H4 (cell line): ENCODE data around the gene SLC26A9. TPM values are rescaled to one million over a fixed set of nuclear protein-coding genes. Genes with fewer than 3 reads are reported as not detected.

Source experiments
- DNase-seq: peaks from one replicate; pipeline ENCODE4 v3.0.0-alpha.2; 2015; ENCODE audit warnings: low spot score
- total RNA-seq: library from RNA; depleted of rRNA; stranded (reverse); fragments of >200 nt; shearing (Covaris generic); gene quantifications from 2 replicates; pipeline ENCODE4 v1.2.3, GENCODE V29; 2014; rRNA removed

SLC26A9 gene
- total RNA-seq = not detected in 2 replicates

- no peak for DNase-seq
Measured at GRCh38 chr1:205943245-205943644, at the start of gene SLC26A9. SLC26A9 (minus strand) TSS chr1:205943456; CDS start chr1:205935820, 7,636 bp downstream.

GRCh38 chr1:205992218-205992882 is 49.1 kb upstream of the SLC26A9 start:
- no peak for DNase-seq

GRCh38 chr1:205991237-205991636 is 48.0 kb upstream of the SLC26A9 start:
- DNase-seq = no peak

GRCh38 chr1:205990226-205990625 is 47.0 kb upstream of the SLC26A9 start:
- DNase-seq = no peak

- DNase-seq = no peak
Measured at GRCh38 chr1:205989786-205990185, 46.5 kb upstream of the SLC26A9 start.

GRCh38 chr1:205988585-205988995 is 45.3 kb upstream of the SLC26A9 start:
- DNase-seq = no peak

- DNase-seq = no peak
Measured at GRCh38 chr1:205986861-205987260, 43.6 kb upstream of the SLC26A9 start.

GRCh38 chr1:205986292-205986691 is 43.0 kb upstream of the SLC26A9 start:
- no peak for DNase-seq

- no peak for DNase-seq
Measured at GRCh38 chr1:205985330-205986005, 42.2 kb upstream of the SLC26A9 start.

GRCh38 chr1:205983925-205984725 is 40.9 kb upstream of the SLC26A9 start:
- DNase-seq = peak; percentile 30

GRCh38 chr1:205981257-205981656 is 38.0 kb upstream of the SLC26A9 start:
- DNase-seq = no peak

GRCh38 chr1:205980237-205980870 is 37.1 kb upstream of the SLC26A9 start:
- DNase-seq = no peak

GRCh38 chr1:205979301-205979700 is 36.0 kb upstream of the SLC26A9 start:
- DNase-seq = no peak

- no peak for DNase-seq
Measured at GRCh38 chr1:205978676-205979075, 35.4 kb upstream of the SLC26A9 start.

GRCh38 chr1:205977402-205978014 is 34.3 kb upstream of the SLC26A9 start:
- peak; percentile 74 for DNase-seq

GRCh38 chr1:205976708-205977401 is 33.6 kb upstream of the SLC26A9 start:
- DNase-seq = no peak

GRCh38 chr1:205976036-205976435 is 32.8 kb upstream of the SLC26A9 start:
- no peak for DNase-seq

GRCh38 chr1:205975387-205975998 is 32.2 kb upstream of the SLC26A9 start:
- no peak for DNase-seq

GRCh38 chr1:205974712-205975111 is 31.5 kb upstream of the SLC26A9 start:
- DNase-seq = no peak

GRCh38 chr1:205973377-205974232 is 30.3 kb upstream of the SLC26A9 start:
- no peak for DNase-seq
